Heart left ventricle (tissue), 16 donors: ENCODE data around the gene EML6. TPM values are rescaled to one million over a fixed set of nuclear protein-coding genes. Genes with fewer than 3 reads are reported as not detected.

Experiments used
- ATAC-seq, 4 donors: fragments of 200-7000 bp; cut with Tn5 transposase; one replicate each; pipeline ENCODE4 v1.9.1; 2020 to 2022; ENCODE audit warnings: moderate library complexity in 4 of 4, mild to moderate bottlenecking in 3 of 4, moderate number of reproducible peaks in 1 of 4
- DNase-seq, 5 donors: peaks; one replicate each; pipeline ENCODE4 v3.0.0-alpha.2; 2020
- H3K27ac ChIP-seq, 12 donors: fragments of 200-600 bp; sonication (generic) in 4 of 12; one replicate each; pipeline versions ENCODE4 v1.5.0 to v1.8.0; 2016 to 2022; ENCODE audit warnings: mild to moderate bottlenecking in 2 of 12
- H3K27me3 ChIP-seq, 9 donors: fragments of 200-600 bp; sonication (generic) in 2 of 9; one replicate each; pipeline versions ENCODE4 v1.5.1 to v1.8.0; 2016 to 2022; ENCODE audit warnings: mild to moderate bottlenecking in 3 of 9
- H3K36me3 ChIP-seq, 9 donors: fragments of 200-600 bp; sonication (generic) in 2 of 9; one replicate each; pipeline versions ENCODE4 v1.5.0 to v1.8.0; 2018 to 2022; ENCODE audit warnings: mild to moderate bottlenecking in 2 of 9
- H3K4me1 ChIP-seq, 12 donors: fragments of 200-600 bp; sonication (generic) in 4 of 12; one replicate each; pipeline versions ENCODE4 v1.5.0 to v1.8.0; 2016 to 2022; ENCODE audit warnings: mild to moderate bottlenecking in 3 of 12
- H3K4me3 ChIP-seq, 12 donors: fragments of 200-600 bp; sonication (generic) in 4 of 12; one replicate each; pipeline versions ENCODE4 v1.5.0 to v1.8.0; 2017 to 2022; ENCODE audit warnings: mild to moderate bottlenecking in 9 of 12, moderate library complexity in 4 of 12
- H3K9me3 ChIP-seq, 12 donors: fragments of 200-600 bp; sonication (generic) in 4 of 12; one replicate each; pipeline versions ENCODE4 v1.5.0 to v1.8.0; 2016 to 2022; ENCODE audit warnings: mild to moderate bottlenecking in 1 of 12
- CTCF ChIP-seq, 12 donors: fragments of 200-600 bp; sonication (generic) in 4 of 12; IDR thresholded peaks; one replicate each; pipeline versions ENCODE4 v1.5.0 to v1.8.0; 2018 to 2022; ENCODE audit warnings: antibody characterized with exemption in 12 of 12, mild to moderate bottlenecking in 5 of 12
- POLR2A ChIP-seq, 2 donors: fragments of 450-650 bp; IDR thresholded peaks; one replicate each; pipeline ENCODE4 v1.6.1; 2017; ENCODE audit warnings: antibody characterized with exemption in 2 of 2, mild to moderate bottlenecking in 2 of 2, moderate library complexity in 2 of 2
- WGBS, 4 donors: extraction: QIAGEN DNeasy Blood & Tissue Kit in 2 of 4; methylation state at CpG; one replicate each; pipeline versions ENCODE4 v1.1.5 to v1.1.7; 2013 to 2018; 5-methylcytosine and 5-hydroxymethylcytosine counted together
- intact Hi-C, 10 donors: fragments of 100-400 bp; cut with DNase I; formaldehyde crosslinking; loops; one replicate each; pipeline versions ENCODE4 v1.11.1 to v1.14.2; 2022
- polyA plus RNA-seq, 2 donors: library from polyadenylated mRNA; stranded (reverse); fragments of 200-250 nt; gene quantifications; one replicate each; pipeline ENCODE4 v1.2.3, GENCODE V29; 2013
- total RNA-seq, 9 donors: library from RNA; depleted of rRNA in 2 of 9; stranded (reverse); fragments of >200 nt in 2 of 9; fragmentation: NEBNext Ultra II Directional in 3 of 9; extraction: Animal tissue kit (Norgen Biotek cat#: 25700) in 3 of 9; gene quantifications; one replicate each; pipeline versions ENCODE4 v1.1.0 to v1.2.4, GENCODE V29; 2016 to 2023
- donor health status: ischemic (EF 13 %, LVEDD 7.1; RV severe dilation, severe dysfunction).
- donor health status: healthy with polysubstance abuse.
- donor health status: DM: no; HTN: yes; CAD: no.
- donor health status: DM: no; HTN: no; CAD: no.
- donor health status: ischemic (EF 25% LVEDD 6.9; RV normal size, moderate dysfunction).
- donor health status: ischemic (EF 25% LVEDD 5.7; RV mildly dilated, moderate dysfunction).
- donor health status: healthy.
- donor health status: DM: yes; HTN: yes; CAD: no.
- donor health status: ischemic (EF 35%, LVEDD 5.7; RV mildly dilated, moderate dysfunction).
- donor health status: nonischemic (EF 11% LVEDD 7.7; RV severe dilation, severe dysfunction).
- donor health status: DM: yes; HTN: yes; CAD: no.
- donor health status: PGD.
- donor health status: ischemic (EF 29% LVEDD 5.4; RV normal size, mild dysfunction).
- donor health status: nonischemic (EF 23%, LVEDD 6.1; RV moderate dilation, normal function).

Gene EML6
- total and polyA plus RNA-seq, 11 donors, result 0.08 to 1.2 (median 0.58) TPM

- Histone ChIP-seq H3K4me1 (no peaks in the 10 kb centered on the region), H3K27ac (no peak overlapping the region), H3K27me3 (peaks cover 0 to 4% (median 0%) of the 10 kb centered on the region in 9 donors), H3K9me3 (no peaks in the 10 kb centered on the region), H3K4me3 (no peak overlapping the region), H3K36me3 (no peaks in the 10 kb centered on the region)
- ATAC-seq (no peak), DNase-seq (no peak)
- TF ChIP-seq POLR2A (IDR thresholded peaks at IDR 0.05) (no peak), CTCF (IDR thresholded peaks at IDR 0.05) (no peak)
- intact Hi-C loops, result loop anchor here in 1 of 10 donors (10.0 kb wide), 1 partner anchor 97 kb away; no protein-coding TSS in a partner anchor
These were observed 14.8 kb downstream of the EML6 start for GRCh38 chr2:54738281-54738680.

- no peak for ATAC-seq
- Histone ChIP-seq H3K27me3 (peaks cover 0 to 4% (median 0%) of the 10 kb centered on the region in 9 donors), H3K4me3 (no peak overlapping the region), H3K36me3 (no peaks in the 10 kb centered on the region), H3K4me1 (no peaks in the 10 kb centered on the region), H3K9me3 (no peaks in the 10 kb centered on the region), H3K27ac (no peak overlapping the region)
- TF ChIP-seq CTCF (IDR thresholded peaks at IDR 0.05) (no peak), POLR2A (IDR thresholded peaks at IDR 0.05) (no peak)
- intact Hi-C loops, result no loop called here
- 73 to 85% (median 82%) methylated on average over 2 of the region's 2 CpGs for WGBS, 4 donors
- DNase-seq, result no peak
These were observed 16.9 kb downstream of the EML6 start for GRCh38 chr2:54740333-54740732.

GRCh38 chr2:54741250-54741649 is 17.8 kb downstream of the EML6 start:
- Histone ChIP-seq H3K9me3 (no peaks in the 10 kb centered on the region), H3K4me3 (no peak overlapping the region), H3K4me1 (no peaks in the 10 kb centered on the region), H3K27me3 (peaks cover 0 to 4% (median 0%) of the 10 kb centered on the region in 9 donors), H3K36me3 (no peaks in the 10 kb centered on the region), H3K27ac (no peak overlapping the region)
- 38 to 96% (median 89%) methylated on average over 1 of the region's 1 CpG for WGBS, 4 donors
- DNase-seq (no peak), ATAC-seq (no peak)
- TF ChIP-seq POLR2A (IDR thresholded peaks at IDR 0.05), result no peak
- TF ChIP-seq CTCF (IDR thresholded peaks at IDR 0.05), result no peak
- intact Hi-C loops, result no loop called here

GRCh38 chr2:54750040-54750439 is 26.6 kb downstream of the EML6 start:
- ATAC-seq (no peak), DNase-seq (no peak)
- Histone ChIP-seq H3K36me3 (no peaks in the 10 kb centered on the region), H3K27ac (no peak overlapping the region), H3K27me3 (no peaks in the 10 kb centered on the region), H3K4me3 (no peak overlapping the region), H3K9me3 (peaks cover 0 to 9% (median 0%) of the 10 kb centered on the region in 12 donors), H3K4me1 (no peaks in the 10 kb centered on the region)
- WGBS, 4 donors, result 88 to 100% (median 92%) methylated on average over 3 to 5 of the region's 5 CpGs
- no peak for TF ChIP-seq POLR2A (IDR thresholded peaks at IDR 0.05)
- no peak for TF ChIP-seq CTCF (IDR thresholded peaks at IDR 0.05)
- intact Hi-C loops, result no loop called here
